ENCODE results near the gene SCAPER. TPM values are rescaled to one million over a fixed set of nuclear protein-coding genes. Genes with fewer than 3 reads are reported as not detected.

SCAPER gene
- total RNA-seq, 1 experiment from 2014 or later = 10.3 TPM

DNA sequence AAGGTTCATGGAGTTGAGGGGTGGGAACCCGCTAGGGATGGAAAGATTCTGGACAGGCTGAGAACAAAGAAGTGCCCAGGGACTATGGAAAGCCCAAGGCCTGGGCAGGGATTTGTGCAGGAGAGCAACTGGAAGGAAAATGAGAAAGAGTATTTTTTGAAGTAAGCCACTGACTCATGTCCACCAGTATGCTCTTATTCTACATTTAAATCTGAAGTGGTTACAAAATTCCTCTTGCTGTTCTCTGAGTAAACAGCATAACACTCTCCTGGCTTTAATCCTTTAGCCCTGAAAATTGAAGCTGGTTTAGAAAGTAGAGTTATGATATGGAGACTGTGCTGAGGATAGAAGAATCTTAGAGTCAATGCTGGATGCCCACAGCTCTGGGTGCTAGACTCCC, 403.4 kb downstream of the SCAPER start:
- Mint-ChIP-seq H3K9me3 (peaks cover 8% of the 10 kb centered on the region), H3K27me3 (ENCODE audit: low read depth) (no peaks in the 10 kb centered on the region), H3K4me3 (no peak overlapping the region), H3K4me1 (peaks cover 4% of the 10 kb centered on the region), H3K36me3 (no peaks in the 10 kb centered on the region; the same call in 1 of the 2 replicates), H3K27ac (no peak overlapping the region)
- CTCF ChIA-PET = interaction anchor here (0.8 kb wide), 1 partner anchor 16 kb away, joined by 4 read pairs; no protein-coding TSS in a partner anchor
- POLR2A ChIA-PET = no interaction called here
- ATAC-seq = no peak
- DNase-seq (ENCODE audit: low spot score) = no peak
- TF ChIP-seq, protein P1, sequence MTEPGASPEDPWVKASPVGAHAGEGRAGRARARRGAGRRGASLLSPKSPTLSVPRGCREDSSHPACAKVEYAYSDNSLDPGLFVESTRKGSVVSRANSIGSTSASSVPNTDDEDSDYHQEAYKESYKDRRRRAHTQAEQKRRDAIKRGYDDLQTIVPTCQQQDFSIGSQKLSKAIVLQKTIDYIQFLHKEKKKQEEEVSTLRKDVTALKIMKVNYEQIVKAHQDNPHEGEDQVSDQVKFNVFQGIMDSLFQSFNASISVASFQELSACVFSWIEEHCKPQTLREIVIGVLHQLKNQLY (CRISPR knock-in tag; IDR thresholded peaks at IDR 0.05) = no peak
- TF ChIP-seq SOX15 (CRISPR knock-in tag; IDR thresholded peaks at IDR 0.05) = no peak
- TF ChIP-seq OVOL2 (CRISPR knock-in tag; IDR thresholded peaks at IDR 0.05; ENCODE audit: borderline replicate concordance) = no peak
- no peak for TF ChIP-seq TEAD4 (CRISPR knock-in tag; IDR thresholded peaks at IDR 0.05)
- TF ChIP-seq NR1H2 (CRISPR knock-in tag; IDR thresholded peaks at IDR 0.05) = no peak

DNA sequence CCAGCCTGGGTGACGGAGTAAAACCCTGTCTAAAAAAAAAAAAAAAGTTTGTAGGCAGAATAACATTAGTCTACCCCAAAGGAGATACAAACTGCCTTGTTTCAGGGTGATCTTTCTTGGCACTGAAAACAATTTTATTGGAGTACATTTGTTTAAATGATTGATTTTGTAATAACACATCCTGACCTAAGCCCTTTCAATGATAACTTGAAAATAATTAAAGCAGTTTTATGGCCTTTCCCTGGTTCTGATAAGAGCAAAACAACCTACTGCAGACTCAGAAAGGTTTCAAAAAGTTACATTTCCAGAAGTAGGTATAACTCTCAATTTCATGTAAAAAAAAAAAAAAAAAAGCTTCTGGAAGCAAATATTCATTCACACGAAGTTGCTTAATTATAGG, 404.1 kb downstream of the SCAPER start:
- TF ChIP-seq FOXJ3 (CRISPR knock-in tag; IDR thresholded peaks at IDR 0.05; ENCODE audit: borderline replicate concordance) (no peak), ZBTB21 (CRISPR knock-in tag; IDR thresholded peaks at IDR 0.05; ENCODE audit: borderline replicate concordance) (no peak), NR2C2 (CRISPR knock-in tag; IDR thresholded peaks at IDR 0.05) (no peak), GABPB1 (CRISPR knock-in tag; IDR thresholded peaks at IDR 0.05) (no peak), NFE2L1 (CRISPR knock-in tag; IDR thresholded peaks at IDR 0.05) (no peak), ZNF219 (CRISPR knock-in tag; IDR thresholded peaks at IDR 0.05; ENCODE audit: borderline replicate concordance) (no peak), ZNF317 (CRISPR knock-in tag; IDR thresholded peaks at IDR 0.05; ENCODE audit: borderline replicate concordance, low read depth) (no peak), JAZF1 (CRISPR knock-in tag; IDR thresholded peaks at IDR 0.05) (no peak), ETV6 (CRISPR knock-in tag; IDR thresholded peaks at IDR 0.05) (no peak), FOXK1 (CRISPR knock-in tag; IDR thresholded peaks at IDR 0.05) (no peak)
- TF ChIP-seq, protein P2, sequence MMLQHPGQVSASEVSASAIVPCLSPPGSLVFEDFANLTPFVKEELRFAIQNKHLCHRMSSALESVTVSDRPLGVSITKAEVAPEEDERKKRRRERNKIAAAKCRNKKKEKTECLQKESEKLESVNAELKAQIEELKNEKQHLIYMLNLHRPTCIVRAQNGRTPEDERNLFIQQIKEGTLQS (CRISPR knock-in tag; conservative IDR thresholded peaks at IDR 0.05) = no peak
- TF ChIP-seq, protein P3, sequence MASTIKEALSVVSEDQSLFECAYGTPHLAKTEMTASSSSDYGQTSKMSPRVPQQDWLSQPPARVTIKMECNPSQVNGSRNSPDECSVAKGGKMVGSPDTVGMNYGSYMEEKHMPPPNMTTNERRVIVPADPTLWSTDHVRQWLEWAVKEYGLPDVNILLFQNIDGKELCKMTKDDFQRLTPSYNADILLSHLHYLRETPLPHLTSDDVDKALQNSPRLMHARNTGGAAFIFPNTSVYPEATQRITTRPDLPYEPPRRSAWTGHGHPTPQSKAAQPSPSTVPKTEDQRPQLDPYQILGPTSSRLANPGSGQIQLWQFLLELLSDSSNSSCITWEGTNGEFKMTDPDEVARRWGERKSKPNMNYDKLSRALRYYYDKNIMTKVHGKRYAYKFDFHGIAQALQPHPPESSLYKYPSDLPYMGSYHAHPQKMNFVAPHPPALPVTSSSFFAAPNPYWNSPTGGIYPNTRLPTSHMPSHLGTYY (CRISPR knock-in tag; IDR thresholded peaks at IDR 0.05) = no peak
- TF ChIP-seq, protein P4, sequence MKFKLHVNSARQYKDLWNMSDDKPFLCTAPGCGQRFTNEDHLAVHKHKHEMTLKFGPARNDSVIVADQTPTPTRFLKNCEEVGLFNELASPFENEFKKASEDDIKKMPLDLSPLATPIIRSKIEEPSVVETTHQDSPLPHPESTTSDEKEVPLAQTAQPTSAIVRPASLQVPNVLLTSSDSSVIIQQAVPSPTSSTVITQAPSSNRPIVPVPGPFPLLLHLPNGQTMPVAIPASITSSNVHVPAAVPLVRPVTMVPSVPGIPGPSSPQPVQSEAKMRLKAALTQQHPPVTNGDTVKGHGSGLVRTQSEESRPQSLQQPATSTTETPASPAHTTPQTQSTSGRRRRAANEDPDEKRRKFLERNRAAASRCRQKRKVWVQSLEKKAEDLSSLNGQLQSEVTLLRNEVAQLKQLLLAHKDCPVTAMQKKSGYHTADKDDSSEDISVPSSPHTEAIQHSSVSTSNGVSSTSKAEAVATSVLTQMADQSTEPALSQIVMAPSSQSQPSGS (CRISPR knock-in tag; IDR thresholded peaks at IDR 0.05; ENCODE audit: borderline replicate concordance, low read depth) = no peak
- TF ChIP-seq, protein P5, sequence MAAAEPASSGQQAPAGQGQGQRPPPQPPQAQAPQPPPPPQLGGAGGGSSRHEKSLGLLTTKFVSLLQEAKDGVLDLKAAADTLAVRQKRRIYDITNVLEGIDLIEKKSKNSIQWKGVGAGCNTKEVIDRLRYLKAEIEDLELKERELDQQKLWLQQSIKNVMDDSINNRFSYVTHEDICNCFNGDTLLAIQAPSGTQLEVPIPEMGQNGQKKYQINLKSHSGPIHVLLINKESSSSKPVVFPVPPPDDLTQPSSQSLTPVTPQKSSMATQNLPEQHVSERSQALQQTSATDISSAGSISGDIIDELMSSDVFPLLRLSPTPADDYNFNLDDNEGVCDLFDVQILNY (CRISPR knock-in tag; IDR thresholded peaks at IDR 0.05) = no peak
- TF ChIP-seq, protein P6, sequence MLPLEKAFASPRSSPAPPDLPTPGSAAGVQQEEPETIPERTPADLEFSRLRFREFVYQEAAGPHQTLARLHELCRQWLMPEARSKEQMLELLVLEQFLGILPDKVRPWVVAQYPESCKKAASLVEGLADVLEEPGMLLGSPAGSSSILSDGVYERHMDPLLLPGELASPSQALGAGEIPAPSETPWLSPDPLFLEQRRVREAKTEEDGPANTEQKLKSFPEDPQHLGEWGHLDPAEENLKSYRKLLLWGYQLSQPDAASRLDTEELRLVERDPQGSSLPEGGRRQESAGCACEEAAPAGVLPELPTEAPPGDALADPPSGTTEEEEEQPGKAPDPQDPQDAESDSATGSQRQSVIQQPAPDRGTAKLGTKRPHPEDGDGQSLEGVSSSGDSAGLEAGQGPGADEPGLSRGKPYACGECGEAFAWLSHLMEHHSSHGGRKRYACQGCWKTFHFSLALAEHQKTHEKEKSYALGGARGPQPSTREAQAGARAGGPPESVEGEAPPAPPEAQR (CRISPR knock-in tag; IDR thresholded peaks at IDR 0.05) = no peak
- TF ChIP-seq, protein P7, sequence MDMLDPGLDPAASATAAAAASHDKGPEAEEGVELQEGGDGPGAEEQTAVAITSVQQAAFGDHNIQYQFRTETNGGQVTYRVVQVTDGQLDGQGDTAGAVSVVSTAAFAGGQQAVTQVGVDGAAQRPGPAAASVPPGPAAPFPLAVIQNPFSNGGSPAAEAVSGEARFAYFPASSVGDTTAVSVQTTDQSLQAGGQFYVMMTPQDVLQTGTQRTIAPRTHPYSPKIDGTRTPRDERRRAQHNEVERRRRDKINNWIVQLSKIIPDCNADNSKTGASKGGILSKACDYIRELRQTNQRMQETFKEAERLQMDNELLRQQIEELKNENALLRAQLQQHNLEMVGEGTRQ (CRISPR knock-in tag; IDR thresholded peaks at IDR 0.05) = no peak
- TF ChIP-seq, protein P8, sequence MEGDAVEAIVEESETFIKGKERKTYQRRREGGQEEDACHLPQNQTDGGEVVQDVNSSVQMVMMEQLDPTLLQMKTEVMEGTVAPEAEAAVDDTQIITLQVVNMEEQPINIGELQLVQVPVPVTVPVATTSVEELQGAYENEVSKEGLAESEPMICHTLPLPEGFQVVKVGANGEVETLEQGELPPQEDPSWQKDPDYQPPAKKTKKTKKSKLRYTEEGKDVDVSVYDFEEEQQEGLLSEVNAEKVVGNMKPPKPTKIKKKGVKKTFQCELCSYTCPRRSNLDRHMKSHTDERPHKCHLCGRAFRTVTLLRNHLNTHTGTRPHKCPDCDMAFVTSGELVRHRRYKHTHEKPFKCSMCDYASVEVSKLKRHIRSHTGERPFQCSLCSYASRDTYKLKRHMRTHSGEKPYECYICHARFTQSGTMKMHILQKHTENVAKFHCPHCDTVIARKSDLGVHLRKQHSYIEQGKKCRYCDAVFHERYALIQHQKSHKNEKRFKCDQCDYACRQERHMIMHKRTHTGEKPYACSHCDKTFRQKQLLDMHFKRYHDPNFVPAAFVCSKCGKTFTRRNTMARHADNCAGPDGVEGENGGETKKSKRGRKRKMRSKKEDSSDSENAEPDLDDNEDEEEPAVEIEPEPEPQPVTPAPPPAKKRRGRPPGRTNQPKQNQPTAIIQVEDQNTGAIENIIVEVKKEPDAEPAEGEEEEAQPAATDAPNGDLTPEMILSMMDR (IDR thresholded peaks at IDR 0.05) = no peak
- TF ChIP-seq, protein P9, sequence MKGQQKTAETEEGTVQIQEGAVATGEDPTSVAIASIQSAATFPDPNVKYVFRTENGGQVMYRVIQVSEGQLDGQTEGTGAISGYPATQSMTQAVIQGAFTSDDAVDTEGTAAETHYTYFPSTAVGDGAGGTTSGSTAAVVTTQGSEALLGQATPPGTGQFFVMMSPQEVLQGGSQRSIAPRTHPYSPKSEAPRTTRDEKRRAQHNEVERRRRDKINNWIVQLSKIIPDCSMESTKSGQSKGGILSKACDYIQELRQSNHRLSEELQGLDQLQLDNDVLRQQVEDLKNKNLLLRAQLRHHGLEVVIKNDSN (CRISPR knock-in tag; IDR thresholded peaks at IDR 0.05) = no peak
- TF ChIP-seq, protein P10, sequence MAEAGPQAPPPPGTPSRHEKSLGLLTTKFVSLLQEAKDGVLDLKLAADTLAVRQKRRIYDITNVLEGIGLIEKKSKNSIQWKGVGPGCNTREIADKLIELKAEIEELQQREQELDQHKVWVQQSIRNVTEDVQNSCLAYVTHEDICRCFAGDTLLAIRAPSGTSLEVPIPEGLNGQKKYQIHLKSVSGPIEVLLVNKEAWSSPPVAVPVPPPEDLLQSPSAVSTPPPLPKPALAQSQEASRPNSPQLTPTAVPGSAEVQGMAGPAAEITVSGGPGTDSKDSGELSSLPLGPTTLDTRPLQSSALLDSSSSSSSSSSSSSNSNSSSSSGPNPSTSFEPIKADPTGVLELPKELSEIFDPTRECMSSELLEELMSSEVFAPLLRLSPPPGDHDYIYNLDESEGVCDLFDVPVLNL (CRISPR knock-in tag; IDR thresholded peaks at IDR 0.05; ENCODE audit: borderline replicate concordance, low read depth) = no peak
- Mint-ChIP-seq H3K27me3 (ENCODE audit: low read depth) (no peaks in the 10 kb centered on the region), H3K4me1 (peaks cover 11% of the 10 kb centered on the region), H3K27ac (no peak overlapping the region), H3K36me3 (no peaks in the 10 kb centered on the region; the same call in 1 of the 2 replicates), H3K4me3 (no peak overlapping the region), H3K9me3 (peaks cover 8% of the 10 kb centered on the region)
- DNase-seq (ENCODE audit: low spot score) (no peak), ATAC-seq (no peak)
- POLR2A ChIA-PET = no interaction called here
- CTCF ChIA-PET = interaction anchor here (0.8 kb wide), 1 partner anchor 16 kb away, joined by 4 read pairs; no protein-coding TSS in a partner anchor

Data from WTC11 (cell line).